ENCODE measurements around the gene ARHGEF7. TPM values are rescaled to one million over a fixed set of nuclear protein-coding genes. Genes with fewer than 3 reads are reported as not detected.

Gene ARHGEF7
- total and polyA plus RNA-seq, 2 experiments from 2014 or later, result 30.1 to 46.8 TPM

- Histone ChIP-seq H3K9me2 (replicated peaks; ENCODE audit: insufficient read depth) (no peaks in the 10 kb centered on the region), H3K79me2 (no peaks in the 10 kb centered on the region), H3K4me1 (ENCODE audit: insufficient read depth) (no peaks in the 10 kb centered on the region), H3K4me3 (no peak overlapping the region), H2AFZ (no peak overlapping the region), H3K27me3 (no peaks in the 10 kb centered on the region), H3K36me3 (replicated peaks; ENCODE audit: insufficient read depth, low read depth) (no peaks in the 10 kb centered on the region), H3K27ac (no peak overlapping the region), H4K20me1 (ENCODE audit: insufficient read depth, poor library complexity, severe bottlenecking) (no peaks in the 10 kb centered on the region), H3K9me3 (ENCODE audit: low read depth) (no peaks in the 10 kb centered on the region), H3K4me2 (no peak overlapping the region)
- DNase-seq (ENCODE audit: low spot score), result no peak
- TF ChIP-seq EZH2 (IDR thresholded peaks at IDR 0.05; ENCODE audit: borderline replicate concordance) (no peak), EZH2phosphoT487 (IDR thresholded peaks at IDR 0.05; ENCODE audit: low read depth, severe bottlenecking, unreplicated experiment) (no peak), CTCF (IDR thresholded peaks at IDR 0.05; ENCODE audit: poor library complexity) (no peak)
- WGBS (ENCODE audit: low lambda C conversion rate, missing lambda C conversion rate), result 87% methylated on average over 15 of the region's 16 CpGs
Observed at GRCh38 chr13:111326981-111327642, 212.0 kb downstream of the ARHGEF7 start.

GRCh38 chr13:111327730-111328573 is 212.8 kb downstream of the ARHGEF7 start:
- no peaks in the 10 kb centered on the region for H3K27me3 ChIP-seq
- H3K4me3 ChIP-seq, result no peak overlapping the region
- no peak overlapping the region for H3K4me2 ChIP-seq
- H2AFZ ChIP-seq, result no peak overlapping the region
- H3K9me3 ChIP-seq (ENCODE audit: low read depth), result no peaks in the 10 kb centered on the region
- no peak for TF ChIP-seq EZH2 (IDR thresholded peaks at IDR 0.05; ENCODE audit: borderline replicate concordance)
- TF ChIP-seq EZH2phosphoT487 (IDR thresholded peaks at IDR 0.05; ENCODE audit: low read depth, severe bottlenecking, unreplicated experiment), result no peak
- no peak for TF ChIP-seq CTCF (IDR thresholded peaks at IDR 0.05; ENCODE audit: poor library complexity)
- DNase-seq (ENCODE audit: low spot score), result no peak
- WGBS (ENCODE audit: low lambda C conversion rate, missing lambda C conversion rate), result 94% methylated on average over 32 of the region's 32 CpGs
- H3K27ac ChIP-seq, result no peak overlapping the region
- H3K9me2 ChIP-seq (replicated peaks; ENCODE audit: insufficient read depth), result no peaks in the 10 kb centered on the region
- H4K20me1 ChIP-seq (ENCODE audit: insufficient read depth, poor library complexity, severe bottlenecking), result no peaks in the 10 kb centered on the region
- no peaks in the 10 kb centered on the region for H3K79me2 ChIP-seq
- no peaks in the 10 kb centered on the region for H3K4me1 ChIP-seq (ENCODE audit: insufficient read depth)
- no peaks in the 10 kb centered on the region for H3K36me3 ChIP-seq (replicated peaks; ENCODE audit: insufficient read depth, low read depth)

- 91% methylated on average over 30 of the region's 30 CpGs for WGBS (ENCODE audit: low lambda C conversion rate, missing lambda C conversion rate)
- no peaks in the 10 kb centered on the region for H3K79me2 ChIP-seq
- no peak overlapping the region for H3K27ac ChIP-seq
- no peaks in the 10 kb centered on the region for H3K9me3 ChIP-seq (ENCODE audit: low read depth)
- no peak for TF ChIP-seq EZH2phosphoT487 (IDR thresholded peaks at IDR 0.05; ENCODE audit: low read depth, severe bottlenecking, unreplicated experiment)
- TF ChIP-seq CTCF (IDR thresholded peaks at IDR 0.05; ENCODE audit: poor library complexity), result no peak
- TF ChIP-seq EZH2 (IDR thresholded peaks at IDR 0.05; ENCODE audit: borderline replicate concordance), result no peak
- H2AFZ ChIP-seq, result no peak overlapping the region
- no peaks in the 10 kb centered on the region for H4K20me1 ChIP-seq (ENCODE audit: insufficient read depth, poor library complexity, severe bottlenecking)
- H3K4me3 ChIP-seq, result no peak overlapping the region
- no peaks in the 10 kb centered on the region for H3K4me1 ChIP-seq (ENCODE audit: insufficient read depth)
- no peaks in the 10 kb centered on the region for H3K9me2 ChIP-seq (replicated peaks; ENCODE audit: insufficient read depth)
- no peak for DNase-seq (ENCODE audit: low spot score)
- H3K4me2 ChIP-seq, result no peak overlapping the region
- H3K36me3 ChIP-seq (replicated peaks; ENCODE audit: insufficient read depth, low read depth), result no peaks in the 10 kb centered on the region
- H3K27me3 ChIP-seq, result no peaks in the 10 kb centered on the region
Observed at GRCh38 chr13:111328574-111329410, 213.7 kb downstream of the ARHGEF7 start.
